IMR-90 (cell line): ENCODE results near the gene CYSTM1. TPM values are rescaled to one million over a fixed set of nuclear protein-coding genes. Genes with fewer than 3 reads are reported as not detected.

Source experiments
- ATAC-seq: fragments of 200-7000 bp; cut with Tn5 transposase; 2 replicates; pipeline ENCODE4 v1.9.1; 2020; ENCODE audit warnings: low read depth, mild to moderate bottlenecking, moderate library complexity
- BruUV-seq: library from RNA; stranded (reverse); fragments of 400-500 nt; replicated peaks from 2 replicates; lab custom pipeline; 2021; lab: Mats Ljungman, UMichigan
- CTCF ChIA-PET: fragments of 300-600 bp; formaldehyde crosslinking; extraction: SDS; loops from one replicate; lab custom pipeline; 2021; ENCODE audit warnings: antibody characterized with exemption; lab: Yijun Ruan, JAX
- POLR2A ChIA-PET: fragments of 300-600 bp; sonication (Branson Sonifier 250); formaldehyde crosslinking; loops from one replicate; lab custom pipeline; 2022; ENCODE audit warnings: antibody characterized with exemption; ENCODE audit not compliant: unreplicated experiment; lab: Charles Lee
- DNase-seq: peaks from one replicate; pipeline ENCODE4 v3.0.0; 2013
- H2AFZ ChIP-seq: replicated peaks from 2 replicates; pipeline ENCODE3; 2013; ENCODE audit warnings: low read length, mild to moderate bottlenecking; ENCODE audit not compliant: poor library complexity
- H2AK5ac ChIP-seq: 2 replicates; pipeline ENCODE4 v1.6.1; 2013; ENCODE audit warnings: low read depth, low read length, inconsistent platforms
- H2AK9ac ChIP-seq: replicated peaks from 2 replicates; pipeline ENCODE3; 2013; ENCODE audit warnings: mild to moderate bottlenecking, low read depth, low read length, moderate library complexity; ENCODE audit not compliant: poor library complexity
- H2BK120ac ChIP-seq: 2 replicates; pipeline ENCODE4 v1.6.1; 2013; ENCODE audit warnings: low read depth, low read length, inconsistent platforms
- H2BK15ac ChIP-seq: 3 replicates; pipeline ENCODE4 v1.6.1; 2013; ENCODE audit warnings: low read depth, low read length, inconsistent platforms
- H2BK20ac ChIP-seq: 2 replicates; pipeline ENCODE4 v1.6.1; 2013; ENCODE audit warnings: low read depth, mild to moderate bottlenecking, inconsistent platforms, low read length, moderate library complexity
- H2BK5ac ChIP-seq: 2 replicates; pipeline ENCODE4 v1.6.1; 2013; ENCODE audit warnings: mild to moderate bottlenecking, low read depth, low read length, inconsistent platforms; ENCODE audit not compliant: poor library complexity, severe bottlenecking
- H3K14ac ChIP-seq: replicated peaks from 2 replicates; pipeline ENCODE4 v1.6.1; 2013; ENCODE audit warnings: low read depth, low read length, inconsistent platforms
- H3K18ac ChIP-seq: 2 replicates; pipeline ENCODE4 v1.6.1; 2013; ENCODE audit warnings: low read depth, low read length, control low read depth
- H3K23ac ChIP-seq: 2 replicates; pipeline ENCODE4 v1.6.1; 2013; ENCODE audit warnings: low read depth, low read length, inconsistent platforms
- H3K27ac ChIP-seq: 2 replicates; pipeline ENCODE4 v1.5.1; 2013; ENCODE audit warnings: mild to moderate bottlenecking, control low read depth, low read length; ENCODE audit not compliant: insufficient read depth
- H3K27me3 ChIP-seq: 2 replicates; pipeline ENCODE4 v1.6.1; 2013; ENCODE audit warnings: low read length; ENCODE audit not compliant: control insufficient read depth, insufficient read depth
- H3K36me3 ChIP-seq: 2 replicates; pipeline ENCODE4 v1.6.1; 2013; ENCODE audit warnings: low read length, mixed read lengths; ENCODE audit not compliant: control insufficient read depth, insufficient read depth
- H3K4ac ChIP-seq: 2 replicates; pipeline ENCODE4 v1.6.1; 2013; ENCODE audit warnings: low read depth, low read length, inconsistent platforms
- H3K4me1 ChIP-seq: 2 replicates; pipeline ENCODE4 v1.6.1; 2013; ENCODE audit warnings: low read length, mixed read lengths; ENCODE audit not compliant: control insufficient read depth, insufficient read depth
- H3K4me2 ChIP-seq: 2 replicates; pipeline ENCODE4 v1.6.1; 2013; ENCODE audit warnings: low read depth, mild to moderate bottlenecking, control low read depth, low read length, moderate library complexity
- H3K4me3 ChIP-seq: 2 replicates; pipeline ENCODE4 v1.5.1; 2013; ENCODE audit warnings: low read depth, mild to moderate bottlenecking, control low read depth, low read length, moderate library complexity; ENCODE audit not compliant: insufficient read depth
- H3K56ac ChIP-seq: 2 replicates; pipeline ENCODE4 v1.6.1; 2013; ENCODE audit warnings: low read length, inconsistent platforms; ENCODE audit not compliant: insufficient read depth; ENCODE audit errors: extremely low read depth
- H3K79me1 ChIP-seq, 2 experiments: 2 replicates each; pipeline ENCODE4 v1.6.1; 2013; ENCODE audit warnings: low read length in 2 of 2, inconsistent platforms in 1 of 2, low read depth in 1 of 2
- H3K9ac ChIP-seq: 2 replicates; pipeline ENCODE4 v1.6.1; 2013; ENCODE audit warnings: low read depth, low read length, control low read depth
- H3K9me1 ChIP-seq: 2 replicates; pipeline ENCODE4 v1.6.1; 2013; ENCODE audit warnings: low read length, inconsistent platforms; ENCODE audit not compliant: insufficient read depth
- H3K9me3 ChIP-seq: 2 replicates; pipeline ENCODE4 v1.6.1; 2013; ENCODE audit warnings: low read length; ENCODE audit not compliant: control insufficient read depth, insufficient read depth
- H4K20me1 ChIP-seq: 2 replicates; pipeline ENCODE4 v1.6.1; 2013; ENCODE audit warnings: low read length, inconsistent platforms; ENCODE audit not compliant: insufficient read depth
- H4K5ac ChIP-seq: 2 replicates; pipeline ENCODE4 v1.6.1; 2013; ENCODE audit warnings: mild to moderate bottlenecking, low read depth, low read length, control low read depth
- H4K8ac ChIP-seq, 2 experiments: 2 replicates each; pipeline ENCODE4 v1.6.1; 2013; ENCODE audit warnings: low read depth in 2 of 2, low read length in 2 of 2, control low read depth in 1 of 2, inconsistent platforms in 1 of 2
- H4K91ac ChIP-seq: 2 replicates; pipeline ENCODE4 v1.6.1; 2013; ENCODE audit warnings: low read depth, low read length, inconsistent platforms; ENCODE audit not compliant: insufficient read depth
- BHLHE40 ChIP-seq: fragments of 150-350 bp; IDR thresholded peaks from 2 replicates; pipeline ENCODE4 v1.6.1; 2016; ENCODE audit warnings: mild to moderate bottlenecking, low read depth, low read length
- CHD1 ChIP-seq: IDR thresholded peaks from 2 replicates; pipeline ENCODE4 v1.6.1; 2012; ENCODE audit warnings: low read depth, low read length, improper control_type of control experiment
- CTCF ChIP-seq: conservative IDR thresholded peaks from 2 replicates; pipeline ENCODE4 v1.5.1; 2012; ENCODE audit warnings: mild to moderate bottlenecking, low read depth, low read length, improper control_type of control experiment
- ELK1 ChIP-seq: fragments of 150-350 bp; IDR thresholded peaks from 2 replicates; pipeline ENCODE4 v1.6.1; 2016; ENCODE audit warnings: low read depth, mild to moderate bottlenecking, low read length, moderate library complexity, borderline replicate concordance
- FOS ChIP-seq: fragments of 150-350 bp; IDR thresholded peaks from 2 replicates; pipeline ENCODE4 v1.6.1; 2016; ENCODE audit warnings: low read depth, low read length
- MAFK ChIP-seq: IDR thresholded peaks from 2 replicates; pipeline ENCODE4 v1.6.1; 2012; ENCODE audit warnings: low read depth, low read length, improper control_type of control experiment
- MAZ ChIP-seq: IDR thresholded peaks from 2 replicates; pipeline ENCODE4 v1.6.1; 2012; ENCODE audit warnings: low read depth, mild to moderate bottlenecking, low read length, improper control_type of control experiment, moderate library complexity, borderline replicate concordance
- MXI1 ChIP-seq: IDR thresholded peaks from 2 replicates; pipeline ENCODE4 v1.6.1; 2012; ENCODE audit warnings: low read depth, mild to moderate bottlenecking, low read length, moderate library complexity, borderline replicate concordance
- NFE2L2 ChIP-seq: fragments of 150-350 bp; IDR thresholded peaks from 2 replicates; pipeline ENCODE4 v1.6.1; 2016; ENCODE audit warnings: low read depth, mild to moderate bottlenecking, low read length
- POLR2A ChIP-seq: IDR thresholded peaks from 2 replicates; pipeline ENCODE4 v1.6.1; 2012; ENCODE audit warnings: mild to moderate bottlenecking, low read depth, low read length
- RAD21 ChIP-seq: IDR thresholded peaks from 2 replicates; pipeline ENCODE4 v1.6.1; 2012; ENCODE audit warnings: low read length, improper control_type of control experiment
- RFX5 ChIP-seq: IDR thresholded peaks from 2 replicates; pipeline ENCODE4 v1.8.0; 2012; ENCODE audit warnings: low read depth, mild to moderate bottlenecking, low read length, moderate library complexity
- SMC3 ChIP-seq: fragments of 150-350 bp; IDR thresholded peaks from 2 replicates; pipeline ENCODE4 v1.6.1; 2016; ENCODE audit warnings: low read depth, mild to moderate bottlenecking, antibody characterized with exemption, low read length, moderate library complexity
- USF2 ChIP-seq: fragments of 150-350 bp; IDR thresholded peaks from 2 replicates; pipeline ENCODE4 v1.6.1; 2017; ENCODE audit warnings: mild to moderate bottlenecking, antibody characterized with exemption, low read length, low read depth
- WGBS, 2 experiments: methylation state at CpG; one replicate each; pipeline versions ENCODE4 v1.1.5 to v1.1.7; 2013; ENCODE audit warnings: missing lambda C conversion rate in 2 of 2; ENCODE audit not compliant: insufficient read length in 1 of 2; ENCODE audit errors: extremely low coverage in 2 of 2; 5-methylcytosine and 5-hydroxymethylcytosine counted together
- dilution Hi-C: fragments of 300-500 bp; cut with HindIII; formaldehyde crosslinking; loops from one replicate; pipeline ENCODE4 v1.14.3; 2018; ENCODE audit warnings: low sequenced_read_pairs; ENCODE audit not compliant: unreplicated experiment
- in situ Hi-C: fragments of 300-500 bp; cut with MboI; formaldehyde crosslinking; loops from 3 replicates; pipeline ENCODE4 v1.14.3; 2019; ENCODE audit warnings: low sequenced_read_pairs, inconsistent platforms, mixed read lengths
- intact Hi-C: fragments of 100-400 bp; cut with micrococcal nuclease; formaldehyde crosslinking; loops from 2 replicates; pipeline ENCODE4 v1.10.0; 2022
- polyA plus RNA-seq, 3 experiments: library from polyadenylated mRNA; depleted of rRNA; stranded (reverse); fragments of >200 nt; gene quantifications; 2 replicates each; pipeline ENCODE4 v1.2.3, GENCODE V29; 2012; ENCODE audit warnings: low replicate concordance in 1 of 3
- total RNA-seq: library from RNA; depleted of rRNA; stranded (reverse); fragments of >200 nt; gene quantifications from 2 replicates; pipeline ENCODE4 v1.2.3, GENCODE V29; 2012

CYSTM1 gene
- total and polyA plus RNA-seq, 2 of the 4 experiments (the other 2 are of a cell fraction) = 7.3 to 15.0 TPM

DNA sequence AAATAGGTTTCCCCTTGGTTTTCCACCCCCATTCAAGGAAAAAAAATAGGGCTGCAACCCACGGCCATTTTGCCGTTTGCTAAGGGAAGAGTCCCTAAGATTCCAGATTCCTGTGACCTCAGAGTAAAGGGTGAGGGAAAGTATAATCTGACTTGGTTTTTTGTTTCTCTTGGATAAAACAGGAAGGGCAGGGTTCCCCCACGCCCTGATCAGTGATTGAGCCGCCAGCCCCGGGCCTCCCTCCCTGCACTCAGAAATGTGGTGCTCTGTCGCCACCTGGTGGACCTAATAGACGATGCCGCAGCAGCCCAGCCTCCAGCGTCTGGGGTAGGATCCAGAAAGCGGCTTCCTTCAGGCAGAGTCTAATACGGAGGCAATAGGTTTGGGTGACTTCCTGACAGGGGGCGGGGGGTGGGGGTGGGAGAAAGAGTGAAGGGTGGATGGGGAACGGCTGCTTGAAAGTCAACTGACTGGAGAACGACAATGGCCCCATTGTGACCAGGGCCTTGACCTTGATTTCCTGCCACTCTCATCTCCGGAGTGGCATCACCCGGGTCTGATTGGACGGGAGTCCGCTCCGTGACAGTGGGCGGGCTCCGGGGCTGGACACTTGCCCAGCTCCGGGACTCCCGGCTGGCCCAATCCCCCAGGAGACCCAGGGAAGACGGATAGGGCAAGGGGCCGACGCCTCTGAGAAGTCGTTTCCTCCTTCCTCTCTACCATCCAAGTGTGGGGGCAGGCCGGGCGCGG is 17.8 kb upstream of the CYSTM1 start:
- Histone ChIP-seq H4K20me1 (no peaks in the 10 kb centered on the region; the same call in 1 of the 2 replicates), H2BK5ac (no peak overlapping the region), H4K91ac (no peak overlapping the region), H2AK5ac (no peak overlapping the region), H3K79me1 (no peaks in the 10 kb centered on the region; a peak in 1 of 4 replicates), H2BK20ac (no peak overlapping the region), H3K9ac (peak overlapping the region; percentile 2; the same call in 1 of the 2 replicates), H2BK120ac (no peak overlapping the region), H3K4me2 (peak overlapping the region; percentile 62), H3K4me1 (no peaks in the 10 kb centered on the region), H3K14ac (no peak overlapping the region; the same call in 1 of the 2 replicates), H3K23ac (no peak overlapping the region), H4K8ac (peak overlapping the region in 1 of 2 experiments; percentile 88; a peak in 2 of 4 replicates), H3K27me3 (no peaks in the 10 kb centered on the region; the same call in 1 of the 2 replicates), H3K56ac (no peak overlapping the region), H4K5ac (peak overlapping the region; percentile 12; the same call in 1 of the 2 replicates), H2BK15ac (no peak overlapping the region), H3K4ac (0 out of 2 replicates have a peak overlapping the region, but pooled peaks have one; percentile 29), H2AK9ac (peak overlapping the region; percentile 47), H3K36me3 (no peaks in the 10 kb centered on the region), H3K4me3 (peak overlapping the region; percentile 5; the same call in 1 of the 2 replicates), H3K9me3 (no peaks in the 10 kb centered on the region), H2AFZ (peak overlapping the region; percentile 92), H3K9me1 (no peaks in the 10 kb centered on the region), H3K18ac (no peak overlapping the region), H3K27ac (no peak overlapping the region)
- ATAC-seq (peak; percentile 98), DNase-seq (peak; percentile 73)
- BruUV-seq = no TSS peak
- ChIA-PET POLR2A (no interaction called here), CTCF (interaction anchor here (0.6 to 1.7 kb wide), 6 partner anchors 11 to 382 kb away, joined by 3 to 4 read pairs (median 3); no protein-coding TSS in a partner anchor)
- dilution Hi-C loops (no loop called here), intact Hi-C loops (loop anchor here (1.0 to 2.0 kb wide), 5 partner anchors 12 to 370 kb away; no protein-coding TSS in a partner anchor), in situ Hi-C loops (no loop called here)
- 0% methylated on average over 6 of the region's 30 CpGs; no CpG with 5 or more reads in 1 of the 2 experiments for WGBS, 2 experiments
- TF ChIP-seq BHLHE40 = no peak
- no peak for TF ChIP-seq USF2
- TF ChIP-seq RAD21 = peak; percentile 96
- TF ChIP-seq FOS = no peak
- TF ChIP-seq CHD1 = no peak; the same call in 1 of the 2 replicates
- TF ChIP-seq MAFK = no peak
- TF ChIP-seq RFX5 = no peak
- TF ChIP-seq POLR2A = no peak
- peak; percentile 76; the same call in 1 of the 2 replicates for TF ChIP-seq MAZ
- peak; percentile 93 for TF ChIP-seq SMC3
- TF ChIP-seq ELK1 = no peak
- TF ChIP-seq MXI1 = no peak
- TF ChIP-seq NFE2L2 = no peak
- peak; percentile 97 for TF ChIP-seq CTCF
